Urinary bladder (tissue), 4 donors: ENCODE results near the gene MPL. TPM values are rescaled to one million over a fixed set of nuclear protein-coding genes. Genes with fewer than 3 reads are reported as not detected.

Source experiments
- DNase-seq: peaks from one replicate; pipeline ENCODE4 v3.0.0-alpha.2; 2015; ENCODE audit errors: extremely low spot score
- H3K27ac ChIP-seq: one replicate; pipeline ENCODE4 v1.5.1; 2013; ENCODE audit warnings: low read depth, mild to moderate bottlenecking, moderate library complexity
- H3K36me3 ChIP-seq: one replicate; pipeline ENCODE4 v1.6.1; 2013; ENCODE audit warnings: mild to moderate bottlenecking, moderate library complexity; ENCODE audit not compliant: insufficient read depth
- H3K4me1 ChIP-seq: one replicate; pipeline ENCODE4 v1.6.1; 2013; ENCODE audit warnings: mild to moderate bottlenecking, moderate library complexity; ENCODE audit not compliant: insufficient read depth
- H3K4me3 ChIP-seq: one replicate; pipeline ENCODE4 v1.5.1; 2013; ENCODE audit warnings: low read depth, low read length
- WGBS: extraction: QIAGEN DNeasy Blood & Tissue Kit; methylation state at CpG from one replicate; pipeline ENCODE4 v1.1.7; 2013; 5-methylcytosine and 5-hydroxymethylcytosine counted together
- polyA plus RNA-seq: library from polyadenylated mRNA; stranded (reverse); fragments of 200-250 nt; gene quantifications from one replicate; pipeline ENCODE4 v1.2.3, GENCODE V29; 2013
- total RNA-seq: library from RNA; depleted of rRNA; stranded (reverse); fragments of >200 nt; gene quantifications from one replicate; pipeline ENCODE4 v1.2.3, GENCODE V29; 2014
- donor health status: healthy with polysubstance abuse.
- donor health status: healthy.

The MPL gene
- total and polyA plus RNA-seq, 2 donors = 0.33 TPM; not detected in 1

GRCh38 chr1:43325381-43325780, 12.2 kb upstream of the MPL start:
- H3K36me3 ChIP-seq = no peaks in the 10 kb centered on the region
- H3K4me3 ChIP-seq = no peak overlapping the region
- no peak for DNase-seq
- no peak overlapping the region for H3K27ac ChIP-seq
- no peaks in the 10 kb centered on the region for H3K4me1 ChIP-seq

GRCh38 chr1:43327549-43328292, 9.9 kb upstream of the MPL start:
- Histone ChIP-seq H3K4me1 (no peaks in the 10 kb centered on the region), H3K36me3 (no peaks in the 10 kb centered on the region), H3K4me3 (no peak overlapping the region), H3K27ac (no peak overlapping the region)
- DNase-seq = no peak
- WGBS = 89% methylated on average over 1 of the region's 1 CpG

GRCh38 chr1:43329995-43330751, 7.4 kb upstream of the MPL start:
- H3K27ac ChIP-seq = no peak overlapping the region
- WGBS = 45% methylated on average over 6 of the region's 6 CpGs
- no peaks in the 10 kb centered on the region for H3K36me3 ChIP-seq
- H3K4me1 ChIP-seq = no peaks in the 10 kb centered on the region
- H3K4me3 ChIP-seq = no peak overlapping the region
- DNase-seq = no peak

- no peaks in the 10 kb centered on the region for H3K4me1 ChIP-seq
- WGBS = 93% methylated on average over 5 of the region's 5 CpGs
- no peak overlapping the region for H3K27ac ChIP-seq
- H3K36me3 ChIP-seq = no peaks in the 10 kb centered on the region
- H3K4me3 ChIP-seq = no peak overlapping the region
- no peak for DNase-seq
Measured at GRCh38 chr1:43331688-43332087, 5.9 kb upstream of the MPL start.

GRCh38 chr1:43334453-43335205, 3.0 kb upstream of the MPL start:
- DNase-seq = no peak
- Histone ChIP-seq H3K4me3 (no peak overlapping the region), H3K4me1 (no peaks in the 10 kb centered on the region), H3K27ac (no peak overlapping the region), H3K36me3 (no peaks in the 10 kb centered on the region)
- 57% methylated on average over 7 of the region's 7 CpGs for WGBS

GRCh38 chr1:43338001-43338400, 383 bp downstream of the MPL start:
- no peak for DNase-seq
- Histone ChIP-seq H3K27ac (no peak overlapping the region), H3K4me3 (no peak overlapping the region), H3K36me3 (no peaks in the 10 kb centered on the region), H3K4me1 (no peaks in the 10 kb centered on the region)
- whole genome bisulfite sequencing = 78% methylated on average over 5 of the region's 5 CpGs

- H3K4me1 ChIP-seq = no peaks in the 10 kb centered on the region
- no peak overlapping the region for H3K27ac ChIP-seq
- no peak overlapping the region for H3K4me3 ChIP-seq
- no peaks in the 10 kb centered on the region for H3K36me3 ChIP-seq
- 91% methylated on average over 6 of the region's 6 CpGs for WGBS
- DNase-seq = no peak
Measured at GRCh38 chr1:43339584-43340232, 2.1 kb downstream of the MPL start.

- no peak overlapping the region for H3K4me3 ChIP-seq
- H3K4me1 ChIP-seq = no peaks in the 10 kb centered on the region
- DNase-seq = no peak
- H3K36me3 ChIP-seq = no peaks in the 10 kb centered on the region
- H3K27ac ChIP-seq = no peak overlapping the region
- 63% methylated on average over 1 of the region's 1 CpG for whole genome bisulfite sequencing
Measured at GRCh38 chr1:43340559-43340958, 2.9 kb downstream of the MPL start.

GRCh38 chr1:43344267-43344850, 6.7 kb downstream of the MPL start:
- no peak for DNase-seq
- 48% methylated on average over 4 of the region's 4 CpGs for WGBS
- H3K4me3 ChIP-seq = no peak overlapping the region
- no peaks in the 10 kb centered on the region for H3K4me1 ChIP-seq
- H3K27ac ChIP-seq = no peak overlapping the region
- no peaks in the 10 kb centered on the region for H3K36me3 ChIP-seq

- DNase-seq = no peak
- Histone ChIP-seq H3K4me3 (no peak overlapping the region), H3K27ac (no peak overlapping the region), H3K4me1 (no peaks in the 10 kb centered on the region), H3K36me3 (no peaks in the 10 kb centered on the region)
- WGBS = 59% methylated on average over 3 of the region's 3 CpGs
Measured at GRCh38 chr1:43345120-43345519, 7.5 kb downstream of the MPL start.

- H3K36me3 ChIP-seq = no peaks in the 10 kb centered on the region
- no peak overlapping the region for H3K4me3 ChIP-seq
- DNase-seq = no peak
- whole genome bisulfite sequencing = 91% methylated on average over 5 of the region's 5 CpGs
- H3K27ac ChIP-seq = no peak overlapping the region
- no peaks in the 10 kb centered on the region for H3K4me1 ChIP-seq
Measured at GRCh38 chr1:43346636-43347035, 9.0 kb downstream of the MPL start.

GRCh38 chr1:43348343-43348808, 10.8 kb downstream of the MPL start:
- WGBS = 17% methylated on average over 22 of the region's 22 CpGs
- no peaks in the 10 kb centered on the region for H3K4me1 ChIP-seq

More at GRCh38 chr1:43348343-43348808, 10.8 kb downstream of the MPL start:
- Histone ChIP-seq H3K4me3 (peak overlapping the region; percentile 56), H3K36me3 (no peaks in the 10 kb centered on the region), H3K27ac (peak overlapping the region; percentile 89)
- DNase-seq = no peak
